AG09309 (cell line): ENCODE data around the gene MIA.
A peak's percentile ranks its signal among the peaks of the same experiment; 100 is the strongest.

ENCODE experiments used
- DNase-seq: peaks from one replicate; pipeline ENCODE4 v3.0.0-alpha.2; 2010; ENCODE audit warnings: low read depth
- H3K4me3 ChIP-seq: 2 replicates; pipeline ENCODE4 v1.5.1; 2011; ENCODE audit warnings: mild to moderate bottlenecking, low read depth, low read length, moderate library complexity; ENCODE audit not compliant: control insufficient read depth
- TF ChIP-seq, protein P1 (sequence below): IDR thresholded peaks from 2 replicates; pipeline ENCODE4 v1.5.1; 2011; ENCODE audit warnings: mild to moderate bottlenecking, low read depth, low read length, inconsistent platforms; ENCODE audit not compliant: insufficient read depth, control insufficient read depth; ENCODE audit errors: missing control alignments

Gene MIA

DNA sequence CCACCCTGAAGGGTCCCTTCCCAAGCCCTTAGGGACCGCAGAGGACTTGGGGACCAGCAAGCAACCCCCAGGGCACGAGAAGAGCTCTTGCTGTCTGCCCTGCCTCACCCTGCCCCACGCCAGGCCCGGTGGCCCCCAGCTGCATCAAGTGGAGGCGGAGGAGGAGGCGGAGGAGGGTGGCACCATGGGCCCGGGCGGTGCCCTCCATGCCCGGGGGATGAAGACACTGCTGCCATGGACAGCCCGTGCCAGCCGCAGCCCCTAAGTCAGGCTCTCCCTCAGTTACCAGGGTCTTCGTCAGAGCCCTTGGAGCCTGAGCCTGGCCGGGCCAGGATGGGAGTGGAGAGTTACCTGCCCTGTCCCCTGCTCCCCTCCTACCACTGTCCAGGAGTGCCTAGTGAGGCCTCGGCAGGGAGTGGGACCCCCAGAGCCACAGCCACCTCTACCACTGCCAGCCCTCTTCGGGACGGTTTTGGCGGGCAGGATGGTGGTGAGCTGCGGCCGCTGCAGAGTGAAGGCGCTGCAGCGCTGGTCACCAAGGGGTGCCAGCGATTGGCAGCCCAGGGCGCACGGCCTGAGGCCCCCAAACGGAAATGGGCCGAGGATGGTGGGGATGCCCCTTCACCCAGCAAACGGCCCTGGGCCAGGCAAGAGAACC, 25.1 kb downstream of the MIA start:
- DNase-seq: no peak
- H3K4me3 ChIP-seq: peak overlapping the region; percentile 98
- TF ChIP-seq, protein P1, sequence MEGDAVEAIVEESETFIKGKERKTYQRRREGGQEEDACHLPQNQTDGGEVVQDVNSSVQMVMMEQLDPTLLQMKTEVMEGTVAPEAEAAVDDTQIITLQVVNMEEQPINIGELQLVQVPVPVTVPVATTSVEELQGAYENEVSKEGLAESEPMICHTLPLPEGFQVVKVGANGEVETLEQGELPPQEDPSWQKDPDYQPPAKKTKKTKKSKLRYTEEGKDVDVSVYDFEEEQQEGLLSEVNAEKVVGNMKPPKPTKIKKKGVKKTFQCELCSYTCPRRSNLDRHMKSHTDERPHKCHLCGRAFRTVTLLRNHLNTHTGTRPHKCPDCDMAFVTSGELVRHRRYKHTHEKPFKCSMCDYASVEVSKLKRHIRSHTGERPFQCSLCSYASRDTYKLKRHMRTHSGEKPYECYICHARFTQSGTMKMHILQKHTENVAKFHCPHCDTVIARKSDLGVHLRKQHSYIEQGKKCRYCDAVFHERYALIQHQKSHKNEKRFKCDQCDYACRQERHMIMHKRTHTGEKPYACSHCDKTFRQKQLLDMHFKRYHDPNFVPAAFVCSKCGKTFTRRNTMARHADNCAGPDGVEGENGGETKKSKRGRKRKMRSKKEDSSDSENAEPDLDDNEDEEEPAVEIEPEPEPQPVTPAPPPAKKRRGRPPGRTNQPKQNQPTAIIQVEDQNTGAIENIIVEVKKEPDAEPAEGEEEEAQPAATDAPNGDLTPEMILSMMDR: no peak

DNA sequence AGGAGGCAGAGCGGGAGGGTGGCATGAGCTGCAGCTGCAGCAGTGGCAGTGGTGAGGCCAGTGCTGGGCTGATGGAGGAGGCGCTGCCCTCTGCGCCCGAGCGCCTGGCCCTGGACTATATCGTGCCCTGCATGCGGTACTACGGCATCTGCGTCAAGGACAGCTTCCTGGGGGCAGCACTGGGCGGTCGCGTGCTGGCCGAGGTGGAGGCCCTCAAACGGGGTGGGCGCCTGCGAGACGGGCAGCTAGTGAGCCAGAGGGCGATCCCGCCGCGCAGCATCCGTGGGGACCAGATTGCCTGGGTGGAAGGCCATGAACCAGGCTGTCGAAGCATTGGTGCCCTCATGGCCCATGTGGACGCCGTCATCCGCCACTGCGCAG, 25.7 kb downstream of the MIA start:
- DNase-seq: no peak
- TF ChIP-seq, protein P1: no peak
- H3K4me3 ChIP-seq: peak overlapping the region; percentile 98

DNA sequence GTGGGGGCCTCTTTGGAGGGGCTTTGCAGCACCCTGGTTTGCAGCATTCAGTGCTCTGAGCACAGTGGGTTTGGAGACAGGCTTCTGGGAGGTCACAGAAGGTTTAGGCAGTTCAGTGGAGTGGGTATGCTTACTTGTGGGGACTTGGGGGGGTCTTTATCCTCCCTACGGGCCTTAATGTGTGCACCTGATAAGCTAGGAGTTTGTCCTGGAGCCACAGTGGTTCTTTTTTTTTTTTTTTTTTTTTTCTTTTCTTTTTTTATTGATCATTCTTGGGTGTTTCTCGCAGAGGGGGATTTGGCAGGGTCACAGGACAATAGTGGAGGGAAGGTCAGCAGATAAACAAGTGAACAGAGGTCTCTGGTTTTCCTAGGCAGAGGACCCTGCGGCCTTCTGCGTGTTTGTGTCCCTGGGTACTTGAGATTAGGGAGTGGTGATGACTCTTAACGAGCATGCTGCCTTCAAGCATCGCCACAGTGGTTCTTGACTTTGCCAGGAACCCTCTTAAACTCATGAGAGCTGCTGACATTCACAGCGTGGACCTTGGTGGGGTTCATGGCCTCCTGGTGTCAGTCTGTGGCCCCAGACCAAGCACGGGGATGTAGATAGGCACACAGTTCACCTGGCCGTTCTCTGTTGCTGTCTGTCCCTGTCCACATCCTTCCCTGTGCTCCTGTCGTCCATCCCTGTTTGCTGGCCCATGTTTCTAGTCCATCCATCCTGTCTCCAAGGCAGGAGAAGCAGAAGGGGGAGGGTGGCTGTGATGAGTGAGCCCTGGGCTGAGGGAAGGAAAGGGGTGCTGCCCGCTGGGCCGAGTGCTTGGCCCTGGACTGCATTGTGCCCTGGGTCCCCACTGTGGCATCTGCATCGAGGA, 26.3 kb downstream of the MIA start:
- TF ChIP-seq, protein P1: no peak
- no peak for DNase-seq
- peak overlapping the region; percentile 98 for H3K4me3 ChIP-seq

DNA sequence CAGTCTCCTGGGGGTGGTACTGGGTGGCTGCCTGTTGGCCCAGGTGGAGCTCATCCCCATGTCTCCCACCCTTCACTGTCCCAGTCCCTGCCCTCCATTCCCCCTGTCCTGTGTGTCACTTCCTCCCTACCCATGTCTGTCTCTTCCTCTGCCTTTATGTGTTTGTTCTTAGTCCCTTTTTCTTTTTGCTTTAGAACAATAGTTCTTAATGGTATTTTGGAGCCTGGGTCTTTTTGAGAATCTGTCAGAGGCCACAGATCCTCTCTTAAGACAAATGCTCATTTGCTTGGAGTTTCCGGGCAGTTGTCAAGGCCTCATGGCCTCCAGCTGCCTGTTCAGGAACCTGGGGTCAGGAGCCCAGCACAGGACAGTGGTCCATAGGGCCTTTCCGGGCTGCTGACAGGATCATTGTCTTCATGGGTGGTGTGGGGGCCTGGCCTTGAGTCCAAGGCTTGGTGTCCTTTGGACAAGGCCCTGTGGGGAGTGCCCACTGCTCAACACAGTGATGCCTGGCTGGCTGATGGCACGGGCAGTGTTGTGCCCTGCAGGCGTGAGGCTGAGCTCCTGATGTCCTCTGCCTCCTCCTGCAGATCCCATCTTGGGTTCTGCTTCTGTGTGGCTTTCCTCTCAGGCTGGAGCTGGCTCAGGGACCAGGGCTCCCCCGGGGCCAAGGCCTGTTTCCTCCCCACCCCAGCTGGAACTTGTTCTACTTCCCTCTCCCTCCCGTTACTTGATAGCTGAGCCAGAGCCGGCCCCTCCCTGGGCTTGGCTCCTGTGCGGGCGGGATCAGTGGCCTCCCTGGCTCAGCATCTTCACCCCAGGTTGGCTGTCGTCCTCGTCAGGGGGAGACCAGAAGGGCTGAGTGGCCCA, 27.2 kb downstream of the MIA start:
- peak overlapping the region; percentile 16 for H3K4me3 ChIP-seq
- no peak for DNase-seq
- TF ChIP-seq, protein P1: no peak

DNA sequence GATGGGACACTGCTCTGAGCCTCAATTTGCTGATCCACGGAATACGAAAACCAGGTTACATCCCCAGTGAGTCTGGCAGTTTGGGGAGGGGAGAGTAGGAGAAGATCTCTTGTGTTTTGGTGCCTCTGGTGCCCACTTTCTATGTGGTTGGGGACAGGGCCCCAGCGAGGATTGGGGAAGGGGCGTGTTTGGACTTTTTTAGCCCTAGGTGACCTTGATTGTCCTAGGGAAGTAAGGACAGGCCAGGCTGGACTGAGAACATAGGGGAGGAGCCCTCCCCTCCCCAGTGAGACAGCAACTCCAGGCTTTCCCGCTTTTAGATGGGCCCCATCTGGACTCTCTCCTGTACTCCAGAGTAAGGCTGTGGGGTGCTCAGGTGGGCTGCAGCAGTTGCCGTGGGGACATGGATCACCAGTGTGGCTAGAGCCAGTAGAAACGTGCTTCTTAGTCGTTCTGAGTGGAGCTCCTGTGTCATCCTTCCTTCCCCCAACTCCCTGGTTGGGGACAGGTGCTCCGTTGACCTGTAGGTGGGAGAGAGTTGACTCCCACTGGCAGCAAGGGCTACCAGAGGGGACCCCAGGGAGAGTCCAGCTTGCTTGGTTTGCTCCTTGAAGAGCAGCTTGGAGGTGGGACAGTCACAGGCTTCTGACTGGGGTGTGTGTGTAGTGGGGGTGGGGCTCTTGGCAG, 28.0 kb downstream of the MIA start:
- DNase-seq: no peak
- TF ChIP-seq, protein P1: no peak
- no peak overlapping the region for H3K4me3 ChIP-seq
